Mesodermal cell (in vitro differentiated cells): ENCODE data around the gene TBRG4.
"Not testable (repeated sequence)": the region's sequence is repeated elsewhere in the genome, so short reads cannot be mapped to it uniquely, and the experiment has no call there.

ENCODE experiments used
- H3K27ac ChIP-seq: 2 replicates; pipeline ENCODE4 v1.7.0; 2013; ENCODE audit warnings: mild to moderate bottlenecking, low read depth, low read length, moderate library complexity; ENCODE audit not compliant: severe bottlenecking
- H3K36me3 ChIP-seq: 2 replicates; pipeline ENCODE4 v1.7.1; 2013; ENCODE audit warnings: mild to moderate bottlenecking, low read length, moderate library complexity; ENCODE audit not compliant: control insufficient read depth, insufficient read depth
- H3K4me1 ChIP-seq: one replicate; pipeline ENCODE4 v1.7.1; 2013; ENCODE audit warnings: mild to moderate bottlenecking, low read length; ENCODE audit not compliant: insufficient read depth, control insufficient read depth, poor library complexity, severe bottlenecking
- H3K4me3 ChIP-seq: 2 replicates; pipeline ENCODE4 v1.7.0; 2013; ENCODE audit warnings: low read length, control low read depth, mild to moderate bottlenecking; ENCODE audit not compliant: insufficient read depth, poor library complexity, severe bottlenecking; ENCODE audit errors: extremely low read depth
- H3K9me3 ChIP-seq: 2 replicates; pipeline ENCODE4 v1.7.1; 2013; ENCODE audit warnings: mild to moderate bottlenecking, low read length, moderate library complexity; ENCODE audit not compliant: control insufficient read depth
- WGBS, 2 experiments: methylation state at CpG; one replicate each; pipeline ENCODE4 v1.1.5; 2013; ENCODE audit warnings: missing lambda C conversion rate in 2 of 2; ENCODE audit not compliant: insufficient coverage in 2 of 2; 5-methylcytosine and 5-hydroxymethylcytosine counted together

Gene TBRG4

GRCh38 chr7:45116048-45116447 lies 4.6 kb upstream of the TBRG4 start:
- no CpG with 5 or more reads among the region's 1 CpG for WGBS, 2 experiments

GRCh38 chr7:45114926-45115325 lies 3.4 kb upstream of the TBRG4 start:
- Histone ChIP-seq H3K4me3 (no peak overlapping the region), H3K36me3 (peaks cover 3% of the 10 kb centered on the region), H3K4me1 (peaks cover 6% of the 10 kb centered on the region), H3K27ac (no peak overlapping the region), H3K9me3 (no peaks in the 10 kb centered on the region)

More at GRCh38 chr7:45116048-45116447, 4.6 kb upstream of the TBRG4 start:
- Histone ChIP-seq H3K4me1 (no peaks in the 10 kb centered on the region), H3K27ac (no peak overlapping the region), H3K4me3 (no peak overlapping the region), H3K36me3 (no peaks in the 10 kb centered on the region), H3K9me3 (no peaks in the 10 kb centered on the region)

GRCh38 chr7:45114257-45114656 lies 2.8 kb upstream of the TBRG4 start:
- H3K4me1 ChIP-seq, H3K9me3 ChIP-seq, H3K27ac ChIP-seq, H3K36me3 ChIP-seq, H3K4me3 ChIP-seq: not testable (repeated sequence)
- 100% methylated on average over 1 of the region's 1 CpG; no CpG with 5 or more reads in 1 of the 2 experiments for WGBS, 2 experiments

GRCh38 chr7:45112648-45113047 lies 1.2 kb upstream of the TBRG4 start:
- H3K9me3 ChIP-seq: no peaks in the 10 kb centered on the region
- 100% methylated on average over 1 of the region's 1 CpG; no CpG with 5 or more reads in 1 of the 2 experiments for WGBS, 2 experiments
- H3K4me1 ChIP-seq: peaks cover 12% of the 10 kb centered on the region
- peak overlapping the region; percentile 98 for H3K27ac ChIP-seq
- H3K4me3 ChIP-seq: peak overlapping the region; percentile 86
- H3K36me3 ChIP-seq: peaks cover 22% of the 10 kb centered on the region

- peaks cover 60% of the 10 kb centered on the region for H3K36me3 ChIP-seq
- WGBS, 2 experiments: 94 to 98% methylated on average over 6 to 7 of the region's 8 CpGs
- H3K27ac ChIP-seq: no peak overlapping the region
- peaks cover 16% of the 10 kb centered on the region for H3K4me1 ChIP-seq
- no peaks in the 10 kb centered on the region for H3K9me3 ChIP-seq
- no peak overlapping the region for H3K4me3 ChIP-seq
These were observed 2.6 kb downstream of the TBRG4 start for GRCh38 chr7:45108863-45109262.

GRCh38 chr7:45107356-45107755 lies 4.1 kb downstream of the TBRG4 start:
- Histone ChIP-seq H3K4me1 (peaks cover 16% of the 10 kb centered on the region), H3K4me3 (no peak overlapping the region), H3K36me3 (peaks cover 75% of the 10 kb centered on the region), H3K27ac (no peak overlapping the region), H3K9me3 (no peaks in the 10 kb centered on the region)
- 100% methylated on average over 2 of the region's 3 CpGs; no CpG with 5 or more reads in 1 of the 2 experiments for WGBS, 2 experiments

- Histone ChIP-seq H3K36me3 (peaks cover 81% of the 10 kb centered on the region), H3K4me1 (peaks cover 16% of the 10 kb centered on the region), H3K9me3 (no peaks in the 10 kb centered on the region), H3K4me3 (no peak overlapping the region), H3K27ac (no peak overlapping the region)
- WGBS, 2 experiments: 85 to 100% methylated on average over 3 to 8 of the region's 8 CpGs
These were observed 4.7 kb downstream of the TBRG4 start for GRCh38 chr7:45106820-45107219.

GRCh38 chr7:45105588-45106188 lies 5.8 kb downstream of the TBRG4 start:
- Histone ChIP-seq H3K4me3 (no peak overlapping the region), H3K27ac (no peak overlapping the region), H3K4me1 (peaks cover 16% of the 10 kb centered on the region), H3K36me3 (peaks cover 92% of the 10 kb centered on the region), H3K9me3 (no peaks in the 10 kb centered on the region)
- 89 to 96% methylated on average over 7 to 8 of the region's 8 CpGs for WGBS, 2 experiments

- 93 to 96% methylated on average over 9 of the region's 12 CpGs for WGBS, 2 experiments
- H3K4me1 ChIP-seq: peaks cover 10% of the 10 kb centered on the region
- H3K27ac ChIP-seq: no peak overlapping the region
- H3K9me3 ChIP-seq: no peaks in the 10 kb centered on the region
- H3K4me3 ChIP-seq: no peak overlapping the region
- H3K36me3 ChIP-seq: peaks cover 97% of the 10 kb centered on the region
These were observed 6.5 kb downstream of the TBRG4 start for GRCh38 chr7:45104844-45105587.

- peaks cover 10% of the 10 kb centered on the region for H3K4me1 ChIP-seq
- no peaks in the 10 kb centered on the region for H3K9me3 ChIP-seq
- H3K36me3 ChIP-seq: peaks cover 100% of the 10 kb centered on the region
- 97 to 98% methylated on average over 14 to 16 of the region's 17 CpGs for WGBS, 2 experiments
- no peak overlapping the region for H3K27ac ChIP-seq
- no peak overlapping the region for H3K4me3 ChIP-seq
These were observed 7.3 kb downstream of the TBRG4 start for GRCh38 chr7:45103958-45104843.
